ENCODE measurements around the gene PVRIG. TPM values are rescaled to one million over a fixed set of nuclear protein-coding genes. Genes with fewer than 3 reads are reported as not detected.
"Not testable (repeated sequence)": the region's sequence is repeated elsewhere in the genome, so short reads cannot be mapped to it uniquely, and the experiment has no call there.

The PVRIG gene
- total and polyA plus RNA-seq, 2 experiments from 2014 or later, result 1.4 TPM; not detected in 1

DNA sequence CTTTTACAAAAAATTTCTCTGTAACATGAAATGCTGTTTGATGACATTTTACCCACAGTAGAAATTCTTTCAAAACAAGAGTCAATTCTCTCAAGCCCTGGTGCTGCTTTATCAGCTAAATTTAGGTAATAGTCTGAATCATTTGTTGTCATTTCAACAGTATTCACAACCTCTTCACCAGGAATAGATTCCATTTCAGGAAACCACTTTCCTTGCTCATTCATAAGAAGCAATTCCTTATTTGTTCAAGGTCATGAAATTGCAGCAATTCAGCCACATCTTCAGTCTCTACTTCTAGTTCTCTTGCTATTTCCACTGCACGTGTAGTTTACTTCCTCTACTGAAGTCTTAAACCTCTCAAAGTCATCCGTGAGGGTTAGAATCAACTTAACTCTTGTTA is 28.0 kb upstream of the PVRIG start:
- Histone ChIP-seq H3K9me3 (ENCODE audit: low read depth) (no peaks in the 10 kb centered on the region), H3K4me3 (no peak overlapping the region), H4K20me1 (ENCODE audit: insufficient read depth, poor library complexity, severe bottlenecking) (no peaks in the 10 kb centered on the region), H2AFZ (no peak overlapping the region), H3K27ac (no peak overlapping the region), H3K79me2 (no peaks in the 10 kb centered on the region), H3K4me2 (no peak overlapping the region), H3K4me1 (ENCODE audit: insufficient read depth) (no peaks in the 10 kb centered on the region), H3K36me3 (replicated peaks; ENCODE audit: insufficient read depth, low read depth) (no peaks in the 10 kb centered on the region), H3K9me2 (replicated peaks; ENCODE audit: insufficient read depth) (no peaks in the 10 kb centered on the region), H3K27me3 (no peaks in the 10 kb centered on the region)
- DNase-seq (ENCODE audit: low spot score), result no peak
- WGBS (ENCODE audit: low lambda C conversion rate, missing lambda C conversion rate), result 73% methylated on average over 2 of the region's 2 CpGs
- TF ChIP-seq EZH2phosphoT487 (IDR thresholded peaks at IDR 0.05; ENCODE audit: low read depth, severe bottlenecking, unreplicated experiment) (no peak), EZH2 (IDR thresholded peaks at IDR 0.05; ENCODE audit: borderline replicate concordance) (no peak)
- TF ChIP-seq, protein P1, sequence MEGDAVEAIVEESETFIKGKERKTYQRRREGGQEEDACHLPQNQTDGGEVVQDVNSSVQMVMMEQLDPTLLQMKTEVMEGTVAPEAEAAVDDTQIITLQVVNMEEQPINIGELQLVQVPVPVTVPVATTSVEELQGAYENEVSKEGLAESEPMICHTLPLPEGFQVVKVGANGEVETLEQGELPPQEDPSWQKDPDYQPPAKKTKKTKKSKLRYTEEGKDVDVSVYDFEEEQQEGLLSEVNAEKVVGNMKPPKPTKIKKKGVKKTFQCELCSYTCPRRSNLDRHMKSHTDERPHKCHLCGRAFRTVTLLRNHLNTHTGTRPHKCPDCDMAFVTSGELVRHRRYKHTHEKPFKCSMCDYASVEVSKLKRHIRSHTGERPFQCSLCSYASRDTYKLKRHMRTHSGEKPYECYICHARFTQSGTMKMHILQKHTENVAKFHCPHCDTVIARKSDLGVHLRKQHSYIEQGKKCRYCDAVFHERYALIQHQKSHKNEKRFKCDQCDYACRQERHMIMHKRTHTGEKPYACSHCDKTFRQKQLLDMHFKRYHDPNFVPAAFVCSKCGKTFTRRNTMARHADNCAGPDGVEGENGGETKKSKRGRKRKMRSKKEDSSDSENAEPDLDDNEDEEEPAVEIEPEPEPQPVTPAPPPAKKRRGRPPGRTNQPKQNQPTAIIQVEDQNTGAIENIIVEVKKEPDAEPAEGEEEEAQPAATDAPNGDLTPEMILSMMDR (IDR thresholded peaks at IDR 0.05; ENCODE audit: poor library complexity), result no peak

DNA sequence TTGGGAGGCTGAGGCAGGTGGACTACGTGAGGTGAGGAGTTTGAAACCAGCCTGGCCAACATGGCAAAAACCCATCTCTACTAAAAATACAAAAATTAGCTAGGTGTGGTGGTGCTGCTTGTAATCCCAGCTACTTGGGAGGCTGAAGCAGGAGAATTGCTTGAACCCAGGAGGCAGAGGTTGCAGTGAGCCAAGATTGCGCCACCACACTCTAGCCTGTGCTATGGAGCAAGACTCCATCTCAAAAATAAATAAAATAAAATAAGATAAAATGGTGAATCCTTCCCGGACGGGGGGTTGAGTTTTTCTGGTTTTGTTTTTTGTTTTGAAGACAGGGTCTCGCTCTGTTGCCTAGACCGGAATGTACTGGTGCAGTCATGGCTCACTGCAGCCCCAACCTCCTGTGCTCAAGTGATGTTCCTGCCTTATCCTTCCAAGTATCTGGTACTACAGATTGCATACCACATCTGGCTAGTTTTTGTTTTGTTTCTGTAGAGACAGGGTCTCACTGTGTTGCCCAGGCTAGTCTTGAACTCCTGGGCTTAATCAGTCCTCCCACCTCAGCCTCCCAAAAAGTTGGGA is 27.4 kb upstream of the PVRIG start:
- H3K27ac ChIP-seq; DNase-seq (ENCODE audit: low spot score); H3K27me3 ChIP-seq; H3K4me2 ChIP-seq; H3K9me3 ChIP-seq (ENCODE audit: low read depth); H2AFZ ChIP-seq; H3K79me2 ChIP-seq; H4K20me1 ChIP-seq (ENCODE audit: insufficient read depth, poor library complexity, severe bottlenecking); H3K4me1 ChIP-seq (ENCODE audit: insufficient read depth); H3K9me2 ChIP-seq (replicated peaks; ENCODE audit: insufficient read depth); H3K4me3 ChIP-seq; H3K36me3 ChIP-seq (replicated peaks; ENCODE audit: insufficient read depth, low read depth): not testable (repeated sequence)
- 96% methylated on average over 6 of the region's 6 CpGs for WGBS (ENCODE audit: low lambda C conversion rate, missing lambda C conversion rate)

DNA sequence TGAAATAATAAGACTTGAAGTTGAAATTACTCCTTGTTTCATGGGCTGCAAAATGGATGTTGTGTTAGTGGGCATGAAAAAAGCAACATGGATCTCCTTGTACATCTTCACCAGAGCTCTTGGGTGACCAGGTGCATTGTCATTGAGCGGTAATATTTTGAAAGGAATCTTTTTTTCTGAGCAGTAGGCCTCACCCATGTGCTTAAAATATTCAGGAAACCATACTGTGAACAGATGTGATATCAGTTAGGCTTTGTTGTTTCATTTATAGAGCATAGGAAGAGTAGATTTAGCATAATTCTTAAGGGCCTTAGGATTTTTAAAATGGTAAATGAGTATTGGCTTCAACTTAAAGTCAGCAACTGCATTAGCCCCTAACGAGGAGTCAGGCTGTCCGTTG is 26.8 kb upstream of the PVRIG start:
- H2AFZ ChIP-seq, result no peak overlapping the region
- no peak overlapping the region for H3K4me2 ChIP-seq
- DNase-seq (ENCODE audit: low spot score), result no peak
- WGBS (ENCODE audit: low lambda C conversion rate, missing lambda C conversion rate), result 93% methylated on average over 3 of the region's 3 CpGs
- no peak overlapping the region for H3K27ac ChIP-seq
- no peaks in the 10 kb centered on the region for H4K20me1 ChIP-seq (ENCODE audit: insufficient read depth, poor library complexity, severe bottlenecking)
- H3K9me3 ChIP-seq (ENCODE audit: low read depth), result no peaks in the 10 kb centered on the region
- TF ChIP-seq EZH2 (IDR thresholded peaks at IDR 0.05; ENCODE audit: borderline replicate concordance), result no peak
- H3K27me3 ChIP-seq, result no peaks in the 10 kb centered on the region
- H3K4me3 ChIP-seq, result no peak overlapping the region
- H3K79me2 ChIP-seq, result no peaks in the 10 kb centered on the region
- no peaks in the 10 kb centered on the region for H3K4me1 ChIP-seq (ENCODE audit: insufficient read depth)
- no peaks in the 10 kb centered on the region for H3K9me2 ChIP-seq (replicated peaks; ENCODE audit: insufficient read depth)
- no peaks in the 10 kb centered on the region for H3K36me3 ChIP-seq (replicated peaks; ENCODE audit: insufficient read depth, low read depth)

DNA sequence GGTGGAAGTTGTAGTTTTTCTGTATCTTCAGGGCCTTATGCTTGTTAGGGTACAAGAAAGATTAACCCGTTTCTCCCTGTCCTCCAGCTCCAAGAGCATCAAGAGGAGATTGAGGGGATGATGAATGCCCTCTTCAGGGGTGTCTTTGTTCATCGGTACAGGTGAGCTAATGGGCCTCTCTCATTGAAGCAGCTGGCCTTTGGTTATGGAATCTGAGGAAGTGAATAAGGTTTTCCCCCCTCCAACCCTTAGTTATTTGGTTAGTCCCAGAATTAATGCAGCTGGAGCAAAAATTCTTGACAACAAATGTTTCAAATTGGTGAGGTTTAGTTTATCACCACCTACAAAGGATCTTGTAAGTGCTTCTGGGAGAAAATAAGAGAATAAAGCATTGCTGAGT is 24.5 kb upstream of the PVRIG start:
- no peak for DNase-seq (ENCODE audit: low spot score)
- Histone ChIP-seq H3K27me3 (no peaks in the 10 kb centered on the region), H3K4me3 (no peak overlapping the region), H3K79me2 (no peaks in the 10 kb centered on the region), H2AFZ (no peak overlapping the region), H3K9me2 (replicated peaks; ENCODE audit: insufficient read depth) (no peaks in the 10 kb centered on the region), H3K4me1 (ENCODE audit: insufficient read depth) (no peaks in the 10 kb centered on the region), H3K4me2 (no peak overlapping the region), H3K27ac (no peak overlapping the region), H3K9me3 (ENCODE audit: low read depth) (no peaks in the 10 kb centered on the region), H4K20me1 (ENCODE audit: insufficient read depth, poor library complexity, severe bottlenecking) (no peaks in the 10 kb centered on the region), H3K36me3 (replicated peaks; ENCODE audit: insufficient read depth, low read depth) (no peaks in the 10 kb centered on the region)
- 82% methylated on average over 2 of the region's 2 CpGs for WGBS (ENCODE audit: low lambda C conversion rate, missing lambda C conversion rate)
- TF ChIP-seq, protein P1 (IDR thresholded peaks at IDR 0.05; ENCODE audit: poor library complexity), result no peak
- TF ChIP-seq EZH2 (IDR thresholded peaks at IDR 0.05; ENCODE audit: borderline replicate concordance) (no peak), EZH2phosphoT487 (IDR thresholded peaks at IDR 0.05; ENCODE audit: low read depth, severe bottlenecking, unreplicated experiment) (no peak)

DNA sequence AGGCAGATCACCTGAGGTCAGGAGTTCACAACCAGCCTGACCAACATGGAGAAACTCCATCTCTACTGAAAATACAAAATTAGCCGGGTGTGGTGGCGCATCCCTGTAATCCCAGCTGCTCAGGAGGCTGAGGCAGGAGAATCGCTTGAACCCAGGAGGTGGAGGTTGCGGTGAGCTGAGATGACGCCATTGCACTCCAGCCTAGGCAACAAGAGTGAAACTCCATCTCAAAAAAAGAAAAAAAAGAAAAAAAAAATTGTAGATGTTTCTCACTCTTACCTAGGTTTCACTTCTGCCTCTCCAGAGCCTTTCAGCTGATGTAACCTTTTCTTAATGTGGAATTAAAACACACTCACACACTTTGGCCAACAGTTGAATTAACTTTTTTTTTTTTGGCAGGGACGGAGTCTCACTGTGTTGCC is 23.8 kb upstream of the PVRIG start:
- DNase-seq (ENCODE audit: low spot score); H4K20me1 ChIP-seq (ENCODE audit: insufficient read depth, poor library complexity, severe bottlenecking); H3K9me3 ChIP-seq (ENCODE audit: low read depth); H3K27me3 ChIP-seq; H3K9me2 ChIP-seq (replicated peaks; ENCODE audit: insufficient read depth); H3K27ac ChIP-seq; H3K79me2 ChIP-seq; H3K4me1 ChIP-seq (ENCODE audit: insufficient read depth); H3K4me2 ChIP-seq; H2AFZ ChIP-seq; H3K4me3 ChIP-seq; H3K36me3 ChIP-seq (replicated peaks; ENCODE audit: insufficient read depth, low read depth): not testable (repeated sequence)
- WGBS (ENCODE audit: low lambda C conversion rate, missing lambda C conversion rate), result 98% methylated on average over 6 of the region's 6 CpGs
